Neural progenitor cell (in vitro differentiated cells): ENCODE measurements around the gene NAALADL1. TPM values are rescaled to one million over a fixed set of nuclear protein-coding genes. Genes with fewer than 3 reads are reported as not detected.

Source experiments
- DNase-seq: peaks from one replicate; pipeline ENCODE4 v3.0.0-alpha.2; 2016; ENCODE audit warnings: low spot score
- H2AFZ ChIP-seq: fragments of 200-600 bp; sonication (generic); replicated peaks from 2 replicates; pipeline ENCODE4 v1.6.1; 2016; ENCODE audit warnings: antibody characterized with exemption
- H3F3A ChIP-seq: fragments of 200-600 bp; sonication (generic); 2 replicates; pipeline ENCODE4 v1.6.1; 2016; ENCODE audit warnings: antibody characterized with exemption, low read depth
- H3K27ac ChIP-seq: fragments of 200-600 bp; sonication (generic); 2 replicates; pipeline ENCODE4 v1.5.1; 2016; ENCODE audit warnings: mild to moderate bottlenecking
- H3K27me3 ChIP-seq: fragments of 200-600 bp; sonication (generic); 2 replicates; pipeline ENCODE4 v1.6.1; 2016; ENCODE audit warnings: mild to moderate bottlenecking, moderate library complexity
- H3K36me3 ChIP-seq: fragments of 200-600 bp; sonication (generic); 2 replicates; pipeline ENCODE4 v1.5.1; 2016
- H3K4me1 ChIP-seq: fragments of 200-600 bp; sonication (generic); 2 replicates; pipeline ENCODE4 v1.6.1; 2016; ENCODE audit warnings: mixed run types
- H3K4me2 ChIP-seq: fragments of 200-600 bp; sonication (generic); 2 replicates; pipeline ENCODE4 v1.6.1; 2016
- H3K4me3 ChIP-seq: fragments of 200-600 bp; sonication (generic); 2 replicates; pipeline ENCODE4 v1.5.1; 2016
- H3K79me2 ChIP-seq: fragments of 200-600 bp; sonication (generic); 2 replicates; pipeline ENCODE4 v1.6.1; 2016; ENCODE audit warnings: low read depth
- H3K9ac ChIP-seq: fragments of 200-600 bp; sonication (generic); 2 replicates; pipeline ENCODE4 v1.6.1; 2016
- H3K9me3 ChIP-seq: fragments of 200-600 bp; sonication (generic); 2 replicates; pipeline ENCODE4 v1.5.1; 2016; ENCODE audit warnings: low read depth
- H4K20me1 ChIP-seq: fragments of 200-600 bp; sonication (generic); 2 replicates; pipeline ENCODE4 v1.6.1; 2016; ENCODE audit warnings: low read depth
- H3K27ac Mint-ChIP-seq: 3 replicates; pipeline ENCODE4 v1.8.0; 2021; ENCODE audit warnings: mixed read lengths
- H3K27me3 Mint-ChIP-seq: 2 replicates; pipeline ENCODE4 v1.8.0; 2022; ENCODE audit warnings: low read depth, mild to moderate bottlenecking, inconsistent platforms, moderate library complexity, mixed read lengths; ENCODE audit not compliant: insufficient read depth
- H3K36me3 Mint-ChIP-seq: 3 replicates; pipeline ENCODE4 v1.8.0; 2021; ENCODE audit warnings: mixed read lengths
- H3K4me1 Mint-ChIP-seq: 3 replicates; pipeline ENCODE4 v1.8.0; 2021; ENCODE audit warnings: mixed read lengths
- H3K4me3 Mint-ChIP-seq: 3 replicates; pipeline ENCODE4 v1.8.0; 2021; ENCODE audit warnings: mild to moderate bottlenecking, moderate library complexity, mixed read lengths
- H3K9me3 Mint-ChIP-seq: 3 replicates; pipeline ENCODE4 v1.8.0; 2020; ENCODE audit warnings: mixed read lengths
- CTCF ChIP-seq: fragments of 200-600 bp; sonication (generic); IDR thresholded peaks from 2 replicates; pipeline ENCODE4 v1.5.1; 2017; ENCODE audit warnings: antibody characterized with exemption, mild to moderate bottlenecking
- EZH2 ChIP-seq: fragments of 200-600 bp; sonication (generic); IDR thresholded peaks from 2 replicates; pipeline ENCODE4 v1.6.1; 2017; ENCODE audit warnings: antibody characterized with exemption, mild to moderate bottlenecking, moderate library complexity
- EZH2phosphoT487 ChIP-seq: fragments of 200-600 bp; sonication (generic); IDR thresholded peaks from 2 replicates; pipeline ENCODE4 v1.6.1; 2017; ENCODE audit warnings: antibody characterized with exemption
- total RNA-seq: library from RNA; depleted of rRNA; stranded (reverse); fragments of >200 nt; gene quantifications from 2 replicates; pipeline ENCODE4 v1.2.3, GENCODE V29; 2015; ENCODE audit warnings: low replicate concordance

Gene NAALADL1
- total RNA-seq, 1 donor from 2014 or later, result 0.80 TPM

DNA sequence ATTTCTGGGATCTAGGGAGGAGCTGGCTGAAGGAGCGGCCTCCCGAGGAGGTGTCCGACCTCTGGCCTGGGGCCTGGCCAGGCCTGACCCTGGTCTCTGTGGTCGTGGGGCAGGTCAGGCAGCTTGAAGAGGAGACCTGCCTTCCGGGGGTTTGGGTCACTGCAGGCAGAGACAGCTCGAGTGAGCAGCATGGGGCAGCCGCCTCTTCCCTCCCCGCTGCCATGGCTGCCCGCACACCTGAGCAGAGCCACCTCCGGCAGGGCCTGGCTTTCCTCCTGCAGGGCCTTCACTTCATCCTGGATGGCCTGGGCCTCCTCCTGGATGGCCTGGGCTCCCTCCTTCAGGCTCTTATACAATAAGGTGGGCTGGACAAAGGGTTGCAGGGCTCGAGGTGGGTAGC, 8.0 kb upstream of the NAALADL1 start:
- Mint-ChIP-seq H3K4me3 (no peak overlapping the region), H3K27me3 (peaks cover 2% of the 10 kb centered on the region), H3K4me1 (peaks cover 2% of the 10 kb centered on the region), H3K36me3 (no peaks in the 10 kb centered on the region), H3K9me3 (no peaks in the 10 kb centered on the region), H3K27ac (no peak overlapping the region)
- no peaks in the 10 kb centered on the region for H3K9me3 ChIP-seq
- H3K9ac ChIP-seq, result no peak overlapping the region
- no peak overlapping the region for H3K4me3 ChIP-seq
- no peak overlapping the region for H3K27ac ChIP-seq
- H3K4me2 ChIP-seq, result peak overlapping the region; percentile 27
- peaks cover 15% of the 10 kb centered on the region for H3K4me1 ChIP-seq
- no peak for DNase-seq
- peak overlapping the region; percentile 68 for H2AFZ ChIP-seq
- H4K20me1 ChIP-seq, result no peaks in the 10 kb centered on the region
- no peak for TF ChIP-seq EZH2phosphoT487
- no peak for TF ChIP-seq EZH2
- TF ChIP-seq CTCF, result no peak
- no peaks in the 10 kb centered on the region for H3K79me2 ChIP-seq
- H3F3A ChIP-seq, result peaks cover 8% of the 10 kb centered on the region
- no peaks in the 10 kb centered on the region for H3K36me3 ChIP-seq
- no peaks in the 10 kb centered on the region for H3K27me3 ChIP-seq

- Histone ChIP-seq H3K4me1 (peaks cover 15% of the 10 kb centered on the region), H4K20me1 (no peaks in the 10 kb centered on the region), H3K27ac (no peak overlapping the region), H3K79me2 (no peaks in the 10 kb centered on the region), H3K4me2 (no peak overlapping the region), H3K4me3 (no peak overlapping the region), H3K9me3 (no peaks in the 10 kb centered on the region), H2AFZ (no peak overlapping the region), H3K9ac (no peak overlapping the region), H3K27me3 (no peaks in the 10 kb centered on the region), H3F3A (peaks cover 8% of the 10 kb centered on the region), H3K36me3 (no peaks in the 10 kb centered on the region)
- Mint-ChIP-seq H3K27me3 (peaks cover 2% of the 10 kb centered on the region), H3K9me3 (no peaks in the 10 kb centered on the region), H3K27ac (no peak overlapping the region), H3K4me1 (peaks cover 5% of the 10 kb centered on the region), H3K4me3 (no peak overlapping the region), H3K36me3 (no peaks in the 10 kb centered on the region)
- TF ChIP-seq EZH2, result no peak
- no peak for TF ChIP-seq EZH2phosphoT487
- TF ChIP-seq CTCF, result no peak
- no peak for DNase-seq
Measured at GRCh38 chr11:65065851-65066250, 7.5 kb upstream of the NAALADL1 start.

GRCh38 chr11:65064847-65065240, 6.5 kb upstream of the NAALADL1 start:
- peaks cover 15% of the 10 kb centered on the region for H3K4me1 ChIP-seq
- H3F3A ChIP-seq, result peaks cover 8% of the 10 kb centered on the region
- no peak overlapping the region for H3K4me3 ChIP-seq
- Mint-ChIP-seq H3K27me3 (peaks cover 2% of the 10 kb centered on the region), H3K36me3 (no peaks in the 10 kb centered on the region), H3K4me3 (no peak overlapping the region), H3K9me3 (no peaks in the 10 kb centered on the region), H3K4me1 (peaks cover 5% of the 10 kb centered on the region), H3K27ac (no peak overlapping the region)
- no peak overlapping the region for H3K27ac ChIP-seq
- no peak overlapping the region for H3K9ac ChIP-seq
- H3K36me3 ChIP-seq, result no peaks in the 10 kb centered on the region
- no peak for DNase-seq
- H3K79me2 ChIP-seq, result no peaks in the 10 kb centered on the region
- no peak overlapping the region for H2AFZ ChIP-seq
- no peak for TF ChIP-seq EZH2phosphoT487
- TF ChIP-seq CTCF, result no peak
- TF ChIP-seq EZH2, result no peak
- no peaks in the 10 kb centered on the region for H4K20me1 ChIP-seq
- no peak overlapping the region for H3K4me2 ChIP-seq
- H3K9me3 ChIP-seq, result no peaks in the 10 kb centered on the region
- H3K27me3 ChIP-seq, result no peaks in the 10 kb centered on the region

DNA sequence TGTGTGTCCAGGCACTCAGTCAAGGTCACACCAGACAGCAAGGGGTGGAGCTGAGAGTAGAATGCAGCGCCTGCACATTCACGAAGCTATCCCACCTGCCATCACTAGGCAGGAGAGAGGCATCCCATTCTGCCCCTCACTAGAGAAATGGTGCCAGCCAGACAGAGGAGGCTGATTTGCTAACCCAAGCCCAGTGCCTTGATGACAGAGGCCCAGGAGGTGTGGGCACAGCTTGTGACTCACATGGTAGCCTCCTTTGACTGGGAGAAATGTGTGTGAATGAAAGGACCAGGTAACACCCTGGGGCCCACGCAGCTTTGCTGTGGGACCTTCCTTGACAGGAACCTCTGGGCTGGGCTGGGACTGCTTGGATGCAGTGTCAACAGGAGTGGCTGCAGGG, 5.2 kb upstream of the NAALADL1 start:
- H3K4me3 Mint-ChIP-seq, result no peak overlapping the region
- no peak for DNase-seq
- TF ChIP-seq EZH2, result no peak
- TF ChIP-seq CTCF, result no peak
- no peak for TF ChIP-seq EZH2phosphoT487
- no peaks in the 10 kb centered on the region for H3K9me3 ChIP-seq
- no peaks in the 10 kb centered on the region for H3K27me3 ChIP-seq
- H2AFZ ChIP-seq, result no peak overlapping the region
- no peaks in the 10 kb centered on the region for H3K36me3 ChIP-seq
- no peaks in the 10 kb centered on the region for H3K36me3 Mint-ChIP-seq
- H3K79me2 ChIP-seq, result no peaks in the 10 kb centered on the region
- H3K27me3 Mint-ChIP-seq, result peaks cover 2% of the 10 kb centered on the region
- H3K9me3 Mint-ChIP-seq, result no peaks in the 10 kb centered on the region
- no peak overlapping the region for H3K27ac ChIP-seq
- H3K9ac ChIP-seq, result no peak overlapping the region
- no peak overlapping the region for H3K4me2 ChIP-seq
- H4K20me1 ChIP-seq, result no peaks in the 10 kb centered on the region
- peaks cover 5% of the 10 kb centered on the region for H3K4me1 Mint-ChIP-seq
- no peak overlapping the region for H3K27ac Mint-ChIP-seq
- peaks cover 8% of the 10 kb centered on the region for H3F3A ChIP-seq
- H3K4me3 ChIP-seq, result no peak overlapping the region
- H3K4me1 ChIP-seq, result peaks cover 15% of the 10 kb centered on the region
